ENCODE measurements around the gene CYP2U1. TPM values are rescaled to one million over a fixed set of nuclear protein-coding genes. Genes with fewer than 3 reads are reported as not detected.

CYP2U1 gene
- total RNA-seq, 2 experiments from 2014 or later: 5.6 to 11.8 TPM

DNA sequence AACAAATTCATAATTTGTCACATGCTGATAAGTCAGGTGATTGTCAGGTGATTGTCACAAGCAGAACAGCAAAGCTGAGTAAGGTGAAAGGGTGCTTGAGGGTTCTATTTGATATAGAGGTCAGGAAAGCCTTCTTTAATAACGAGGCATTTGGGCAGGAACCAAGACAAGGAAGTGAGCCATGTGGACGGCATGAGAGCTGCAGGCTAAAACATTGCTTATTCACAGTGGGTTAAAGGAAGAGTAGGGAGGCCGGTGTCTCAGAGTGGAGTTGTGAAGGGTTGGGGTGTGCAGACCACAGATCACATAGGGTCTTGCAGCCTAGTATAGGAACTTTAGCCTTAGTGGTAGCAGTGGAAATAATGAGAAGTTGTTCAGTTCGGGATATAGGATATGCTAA is 31.3 kb upstream of the CYP2U1 start:
- BruUV-seq (replicated peaks): no TSS peak
- POLR2A ChIA-PET: interaction anchor here (0.5 to 1.2 kb wide), 3 partner anchors 9 to 646 kb away, joined by 3 read pairs; no protein-coding TSS in a partner anchor
- TF ChIP-seq, protein P1, sequence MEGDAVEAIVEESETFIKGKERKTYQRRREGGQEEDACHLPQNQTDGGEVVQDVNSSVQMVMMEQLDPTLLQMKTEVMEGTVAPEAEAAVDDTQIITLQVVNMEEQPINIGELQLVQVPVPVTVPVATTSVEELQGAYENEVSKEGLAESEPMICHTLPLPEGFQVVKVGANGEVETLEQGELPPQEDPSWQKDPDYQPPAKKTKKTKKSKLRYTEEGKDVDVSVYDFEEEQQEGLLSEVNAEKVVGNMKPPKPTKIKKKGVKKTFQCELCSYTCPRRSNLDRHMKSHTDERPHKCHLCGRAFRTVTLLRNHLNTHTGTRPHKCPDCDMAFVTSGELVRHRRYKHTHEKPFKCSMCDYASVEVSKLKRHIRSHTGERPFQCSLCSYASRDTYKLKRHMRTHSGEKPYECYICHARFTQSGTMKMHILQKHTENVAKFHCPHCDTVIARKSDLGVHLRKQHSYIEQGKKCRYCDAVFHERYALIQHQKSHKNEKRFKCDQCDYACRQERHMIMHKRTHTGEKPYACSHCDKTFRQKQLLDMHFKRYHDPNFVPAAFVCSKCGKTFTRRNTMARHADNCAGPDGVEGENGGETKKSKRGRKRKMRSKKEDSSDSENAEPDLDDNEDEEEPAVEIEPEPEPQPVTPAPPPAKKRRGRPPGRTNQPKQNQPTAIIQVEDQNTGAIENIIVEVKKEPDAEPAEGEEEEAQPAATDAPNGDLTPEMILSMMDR (conservative IDR thresholded peaks at IDR 0.05; ENCODE audit: low read length): no peak
- no peak for TF ChIP-seq EZH2phosphoT487 (IDR thresholded peaks at IDR 0.05; ENCODE audit: borderline replicate concordance, low read depth, low read length)
- H3K4me1 ChIP-seq (ENCODE audit: insufficient read depth, low read length, poor library complexity, severe bottlenecking): no peaks in the 10 kb centered on the region
- H3K27ac ChIP-seq (ENCODE audit: low read depth, low read length, poor library complexity, severe bottlenecking): no peak overlapping the region
- no peaks in the 10 kb centered on the region for H3K9me3 ChIP-seq (ENCODE audit: low read length)
- CTCF ChIA-PET (ENCODE audit: unreplicated experiment): no interaction called here
- H3K4me3 ChIP-seq (ENCODE audit: low read depth, low read length, poor library complexity, severe bottlenecking): no peak overlapping the region
- no peaks in the 10 kb centered on the region for H4K20me1 ChIP-seq (ENCODE audit: insufficient read depth, low read length)
- H3K4me2 ChIP-seq (ENCODE audit: low read length): no peak overlapping the region
- H3K79me2 ChIP-seq (ENCODE audit: insufficient read depth, low read depth, low read length): no peaks in the 10 kb centered on the region
- H2AFZ ChIP-seq (ENCODE audit: low read length): no peak overlapping the region
- H3K36me3 ChIP-seq (ENCODE audit: insufficient read depth, low read length): no peaks in the 10 kb centered on the region
- no peaks in the 10 kb centered on the region for H3K9me2 ChIP-seq (ENCODE audit: insufficient read depth, low read length)
- intact Hi-C loops (cut with micrococcal nuclease; ENCODE audit: unreplicated experiment): no loop called here
- DNase-seq (ENCODE audit: low spot score): no peak

DNA sequence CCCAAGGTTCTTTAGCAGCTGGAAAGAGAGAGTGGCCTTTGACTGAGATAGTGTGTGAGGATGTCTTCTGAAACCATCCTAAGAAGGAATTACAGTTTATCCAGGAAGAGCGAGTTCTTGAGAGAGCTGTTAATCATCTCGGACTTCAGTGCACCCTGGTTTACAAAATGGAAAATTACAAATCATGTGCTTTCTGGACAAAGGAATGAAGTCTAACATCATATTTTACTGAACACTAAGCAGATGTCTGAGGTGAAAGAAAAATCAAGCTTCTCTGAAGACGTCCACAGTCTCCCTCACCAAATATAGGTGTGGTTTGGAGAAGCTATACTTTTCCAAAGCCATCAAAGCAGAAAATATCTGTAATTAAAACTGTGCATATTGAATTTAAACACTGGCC is 30.8 kb upstream of the CYP2U1 start:
- TF ChIP-seq EZH2phosphoT487 (IDR thresholded peaks at IDR 0.05; ENCODE audit: borderline replicate concordance, low read depth, low read length): no peak
- TF ChIP-seq, protein P1 (conservative IDR thresholded peaks at IDR 0.05; ENCODE audit: low read length): no peak
- H3K27ac ChIP-seq (ENCODE audit: low read depth, low read length, poor library complexity, severe bottlenecking): no peak overlapping the region
- BruUV-seq (replicated peaks): no TSS peak
- H4K20me1 ChIP-seq (ENCODE audit: insufficient read depth, low read length): no peaks in the 10 kb centered on the region
- no peak overlapping the region for H2AFZ ChIP-seq (ENCODE audit: low read length)
- ChIA-PET CTCF (ENCODE audit: unreplicated experiment) (no interaction called here), POLR2A (interaction anchor here (0.5 to 1.2 kb wide), 3 partner anchors 9 to 646 kb away, joined by 3 read pairs; no protein-coding TSS in a partner anchor)
- no peaks in the 10 kb centered on the region for H3K36me3 ChIP-seq (ENCODE audit: insufficient read depth, low read length)
- no peaks in the 10 kb centered on the region for H3K79me2 ChIP-seq (ENCODE audit: insufficient read depth, low read depth, low read length)
- no peaks in the 10 kb centered on the region for H3K4me1 ChIP-seq (ENCODE audit: insufficient read depth, low read length, poor library complexity, severe bottlenecking)
- intact Hi-C loops (cut with micrococcal nuclease; ENCODE audit: unreplicated experiment): no loop called here
- no peak overlapping the region for H3K4me2 ChIP-seq (ENCODE audit: low read length)
- H3K9me3 ChIP-seq (ENCODE audit: low read length): no peaks in the 10 kb centered on the region
- H3K4me3 ChIP-seq (ENCODE audit: low read depth, low read length, poor library complexity, severe bottlenecking): no peak overlapping the region
- no peak for DNase-seq (ENCODE audit: low spot score)
- no peaks in the 10 kb centered on the region for H3K9me2 ChIP-seq (ENCODE audit: insufficient read depth, low read length)

- no peak for DNase-seq (ENCODE audit: low spot score)
- BruUV-seq (replicated peaks): no TSS peak
- TF ChIP-seq, protein P1 (conservative IDR thresholded peaks at IDR 0.05; ENCODE audit: low read length): no peak
- TF ChIP-seq EZH2phosphoT487 (IDR thresholded peaks at IDR 0.05; ENCODE audit: borderline replicate concordance, low read depth, low read length): no peak
- Histone ChIP-seq H2AFZ (ENCODE audit: low read length) (no peak overlapping the region), H3K4me1 (ENCODE audit: insufficient read depth, low read length, poor library complexity, severe bottlenecking) (no peaks in the 10 kb centered on the region), H4K20me1 (ENCODE audit: insufficient read depth, low read length) (no peaks in the 10 kb centered on the region), H3K36me3 (ENCODE audit: insufficient read depth, low read length) (no peaks in the 10 kb centered on the region), H3K9me3 (ENCODE audit: low read length) (no peaks in the 10 kb centered on the region), H3K79me2 (ENCODE audit: insufficient read depth, low read depth, low read length) (no peaks in the 10 kb centered on the region), H3K4me2 (ENCODE audit: low read length) (no peak overlapping the region), H3K27ac (ENCODE audit: low read depth, low read length, poor library complexity, severe bottlenecking) (no peak overlapping the region), H3K4me3 (ENCODE audit: low read depth, low read length, poor library complexity, severe bottlenecking) (no peak overlapping the region), H3K9me2 (ENCODE audit: insufficient read depth, low read length) (no peaks in the 10 kb centered on the region)
- CTCF ChIA-PET (ENCODE audit: unreplicated experiment): no interaction called here
- POLR2A ChIA-PET: interaction anchor here (0.7 kb wide), 1 partner anchor 1755 kb away, joined by 4 read pairs; no protein-coding TSS in a partner anchor
- intact Hi-C loops (cut with micrococcal nuclease; ENCODE audit: unreplicated experiment): no loop called here
These were observed 30.0 kb upstream of the CYP2U1 start for GRCh38 chr4:107901213-107901934.

Data from OCI-LY7 (cell line).